SK-N-SH (cell line): ENCODE measurements around the gene SMAD7. TPM values are rescaled to one million over a fixed set of nuclear protein-coding genes. Genes with fewer than 3 reads are reported as not detected.

Experiments used
- CTCF ChIA-PET: fragments of 300-600, 350-600 bp; formaldehyde crosslinking; extraction: SDS; loops from one replicate; lab custom pipeline; 2021; lab: Yijun Ruan, JAX
- POLR2A ChIA-PET: fragments of 350-600 bp; sonication (Branson Sonifier 250); formaldehyde crosslinking; extraction: SDS; loops from one replicate; lab custom pipeline; 2020; ENCODE audit warnings: antibody characterized with exemption, inconsistent platforms; lab: Yijun Ruan, JAX
- DNase-seq: peaks from one replicate; pipeline ENCODE4 v3.0.0; 2012
- H2AFZ ChIP-seq: fragments of 200-600 bp; sonication (generic); 2 replicates; pipeline ENCODE4 v1.8.1; 2016; ENCODE audit warnings: antibody characterized with exemption, mild to moderate bottlenecking, low read depth
- H3F3A ChIP-seq: fragments of 200-600 bp; sonication (generic); replicated peaks from 2 replicates; pipeline ENCODE3; 2016; ENCODE audit warnings: antibody characterized with exemption, mild to moderate bottlenecking; ENCODE audit not compliant: insufficient read depth
- H3K27ac ChIP-seq, 2 experiments: fragments of 200-500 bp in 1 of 2; fragments of 200-600 bp in 1 of 2; sonication (Bioruptor generic) in 1 of 2; sonication (generic), shearing (Covaris generic) in 1 of 2; 2 replicates each; pipeline versions ENCODE4 v1.5.1 to v1.6.1; 2014 to 2016; ENCODE audit warnings: low read depth in 2 of 2, inconsistent platforms in 1 of 2, low read length in 1 of 2, mild to moderate bottlenecking in 1 of 2, mixed read lengths in 1 of 2
- H3K27me3 ChIP-seq: fragments of 200-600 bp; sonication (generic), shearing (Covaris generic); 2 replicates; pipeline ENCODE4 v1.6.1; 2016; ENCODE audit warnings: mixed run types; ENCODE audit not compliant: insufficient read depth
- H3K36me3 ChIP-seq, 2 experiments: fragments of 200-500 bp in 1 of 2; fragments of 200-600 bp in 1 of 2; sonication (Bioruptor generic) in 1 of 2; sonication (generic) in 1 of 2; replicated peaks in 1 of 2; 2 replicates each; pipeline versions ENCODE3 to v1.5.1; 2014 to 2016; ENCODE audit warnings: low read length in 1 of 2, mild to moderate bottlenecking in 1 of 2; ENCODE audit not compliant: insufficient read depth in 2 of 2, control insufficient read depth in 1 of 2
- H3K4me1 ChIP-seq, 2 experiments: fragments of 200-500 bp in 1 of 2; fragments of 200-600 bp in 1 of 2; sonication (Bioruptor generic) in 1 of 2; sonication (generic), shearing (Covaris generic) in 1 of 2; 2 replicates each; pipeline versions ENCODE4 v1.5.1 to v1.6.1; 2014 to 2016; ENCODE audit warnings: low read depth in 1 of 2, low read length in 1 of 2, mixed run types in 1 of 2; ENCODE audit not compliant: insufficient read depth in 2 of 2, control insufficient read depth in 1 of 2
- H3K4me2 ChIP-seq: fragments of 200-600 bp; sonication (generic), shearing (Covaris generic); 2 replicates; pipeline ENCODE4 v1.6.1; 2017; ENCODE audit warnings: mixed run types
- H3K4me3 ChIP-seq, 2 experiments: fragments of 200-500 bp in 1 of 2; fragments of 200-600 bp in 1 of 2; sonication (Bioruptor generic) in 1 of 2; sonication (generic), shearing (Covaris generic) in 1 of 2; 2 replicates each; pipeline versions ENCODE4 v1.5.1 to v1.8.1; 2014 to 2016; ENCODE audit warnings: low read depth in 2 of 2, inconsistent platforms in 1 of 2, low read length in 1 of 2, mild to moderate bottlenecking in 1 of 2, mixed read lengths in 1 of 2, moderate library complexity in 1 of 2
- H3K79me2 ChIP-seq: fragments of 200-600 bp; sonication (generic); 2 replicates; pipeline ENCODE4 v1.8.1; 2017; ENCODE audit warnings: mild to moderate bottlenecking; ENCODE audit not compliant: insufficient read depth
- H3K9ac ChIP-seq: fragments of 200-600 bp; sonication (generic); 2 replicates; pipeline ENCODE4 v1.6.1; 2017; ENCODE audit warnings: mixed run types
- H3K9me2 ChIP-seq: fragments of 200-600 bp; sonication (generic); 2 replicates; pipeline ENCODE4 v1.6.1; 2017; ENCODE audit warnings: mixed run types
- H3K9me3 ChIP-seq: fragments of 200-600 bp; sonication (generic); 2 replicates; pipeline ENCODE4 v1.6.1; 2017; ENCODE audit warnings: mixed run types, mild to moderate bottlenecking, moderate library complexity
- H4K20me1 ChIP-seq: fragments of 200-600 bp; sonication (generic); 2 replicates; pipeline ENCODE4 v1.6.1; 2017; ENCODE audit warnings: mild to moderate bottlenecking, mixed run types; ENCODE audit not compliant: insufficient read depth
- CHD2 ChIP-seq: fragments of 150-350 bp; IDR thresholded peaks from 2 replicates; pipeline ENCODE4 v1.6.1; 2018; ENCODE audit warnings: low read length; ENCODE audit not compliant: partially characterized antibody
- CTCF ChIP-seq: fragments of 200-600 bp; sonication (generic); IDR thresholded peaks from 2 replicates; pipeline ENCODE4 v1.6.1; 2017; ENCODE audit warnings: antibody characterized with exemption, mild to moderate bottlenecking, moderate library complexity
- ELF1 ChIP-seq: IDR thresholded peaks from 2 replicates; pipeline ENCODE4 v1.4.0; 2012
- EP300 ChIP-seq, 2 experiments: IDR thresholded peaks; 2 replicates each; pipeline versions ENCODE4 v1.4.0 to v1.6.1; 2012; ENCODE audit warnings: borderline replicate concordance in 1 of 2, low read depth in 1 of 2, low read length in 1 of 2
- EZH2phosphoT487 ChIP-seq: fragments of 200-600 bp; sonication (generic); IDR thresholded peaks from 2 replicates; pipeline ENCODE4 v1.6.1; 2017; ENCODE audit warnings: low read depth, mixed run types, mild to moderate bottlenecking, antibody characterized with exemption, moderate library complexity, borderline replicate concordance
- FOSL2 ChIP-seq: IDR thresholded peaks from 2 replicates; pipeline ENCODE4 v1.4.0; 2012; ENCODE audit warnings: low read depth, mild to moderate bottlenecking, moderate library complexity, borderline replicate concordance
- FOXJ3 ChIP-seq: sonication (generic); formaldehyde crosslinking; IDR thresholded peaks from 2 replicates; pipeline ENCODE4 v1.5.1; 2020; ENCODE audit warnings: mild to moderate bottlenecking, missing genetic modification reagents
- FOXM1 ChIP-seq: IDR thresholded peaks from 2 replicates; pipeline ENCODE4 v1.4.0; 2012; ENCODE audit warnings: low read depth, mild to moderate bottlenecking
- GATA2 ChIP-seq: sonication (generic); formaldehyde crosslinking; IDR thresholded peaks from 2 replicates; pipeline ENCODE4 v1.5.0; 2020; ENCODE audit warnings: mild to moderate bottlenecking, missing genetic modification reagents
- MAX ChIP-seq: IDR thresholded peaks from 2 replicates; pipeline ENCODE4 v1.4.0; 2012; ENCODE audit warnings: low read depth
- MEF2A ChIP-seq: IDR thresholded peaks from 2 replicates; pipeline ENCODE4 v1.4.0; 2012; ENCODE audit warnings: low read depth, borderline replicate concordance
- MXI1 ChIP-seq: IDR thresholded peaks from 2 replicates; pipeline ENCODE4 v1.6.1; 2012; ENCODE audit warnings: mild to moderate bottlenecking, low read depth, low read length, improper control_type of control experiment
- NRF1 ChIP-seq: IDR thresholded peaks from 2 replicates; pipeline ENCODE4 v1.6.1; 2012; ENCODE audit warnings: low read depth, mild to moderate bottlenecking, low read length
- PBX3 ChIP-seq: IDR thresholded peaks from 2 replicates; pipeline ENCODE4; 2012
- RFX5 ChIP-seq: IDR thresholded peaks from 2 replicates; pipeline ENCODE4 v1.6.1; 2012; ENCODE audit warnings: mild to moderate bottlenecking, improper control_type of control experiment, low read length
- RXRA ChIP-seq: IDR thresholded peaks from 2 replicates; pipeline ENCODE4 v1.4.0; 2012; ENCODE audit warnings: low read depth, mild to moderate bottlenecking, borderline replicate concordance
- SIN3A ChIP-seq: IDR thresholded peaks from 2 replicates; pipeline ENCODE4 v1.6.1; 2012; ENCODE audit warnings: low read depth, mild to moderate bottlenecking, low read length, moderate library complexity, borderline replicate concordance
- TAF1 ChIP-seq: IDR thresholded peaks from 2 replicates; pipeline ENCODE4 v1.6.1; 2012; ENCODE audit warnings: low read depth, mild to moderate bottlenecking, low read length, moderate library complexity, borderline replicate concordance
- TCF12 ChIP-seq: IDR thresholded peaks from 2 replicates; pipeline ENCODE4 v1.4.0; 2012
- TEAD4 ChIP-seq: IDR thresholded peaks from 2 replicates; pipeline ENCODE4 v1.4.0; 2012; ENCODE audit warnings: mild to moderate bottlenecking, borderline replicate concordance; ENCODE audit not compliant: insufficient read depth
- USF1 ChIP-seq: IDR thresholded peaks from 2 replicates; pipeline ENCODE4 v1.4.0; 2012; ENCODE audit warnings: low read depth, borderline replicate concordance
- USF2 ChIP-seq: fragments of 150-350 bp; IDR thresholded peaks from 2 replicates; pipeline ENCODE4 v1.6.1; 2017; ENCODE audit warnings: antibody characterized with exemption, low read length, low read depth, borderline replicate concordance
- WGBS: methylation state at CpG from one replicate; pipeline ENCODE4 v1.1.6; 2017; ENCODE audit warnings: low lambda C conversion rate; 5-methylcytosine and 5-hydroxymethylcytosine counted together
- polyA plus RNA-seq, 3 experiments: library from polyadenylated mRNA; depleted of rRNA; stranded (reverse); fragments of >200 nt; gene quantifications; 2 replicates each; pipeline ENCODE4 v1.2.3, GENCODE V29; 2012

SMAD7 gene
- polyA plus RNA-seq, 1 of the 3 experiments (the other 2 are of a cell fraction) = 20.0 TPM

GRCh38 chr18:48910972-48911545 lies 39.7 kb downstream of the SMAD7 start:
- Histone ChIP-seq H3K27me3 (no peaks in the 10 kb centered on the region), H3K9me2 (no peaks in the 10 kb centered on the region)
- TF ChIP-seq EP300 (IDR thresholded peaks at IDR 0.05; ENCODE audit: borderline replicate concordance in 1 of 2, low read depth in 1 of 2, low read length in 1 of 2) (no peak), EZH2phosphoT487 (no peak), MEF2A (no peak), ELF1 (no peak), RXRA (no peak), USF2 (no peak), GATA2 (CRISPR knock-in tag) (no peak), TEAD4 (no peak), FOXJ3 (CRISPR knock-in tag) (no peak), FOSL2 (no peak), MAX (no peak), PBX3 (no peak)
- TF ChIP-seq, all 33 proteins: peak for 0
- Histone ChIP-seq H2AFZ (no peak overlapping the region), H3K79me2 (no peaks in the 10 kb centered on the region), H3K27ac (no peak overlapping the region), H4K20me1 (no peaks in the 10 kb centered on the region), H3K4me3 (no peak overlapping the region), H3K36me3 (no peaks in the 10 kb centered on the region), H3K4me1 (peaks cover 0 to 11% of the 10 kb centered on the region in 2 experiments; a peak in 1 of 4 replicates), H3K9me3 (no peaks in the 10 kb centered on the region), H3F3A (peaks cover 10% of the 10 kb centered on the region), H3K9ac (no peak overlapping the region), H3K4me2 (no peak overlapping the region)
- no peak for DNase-seq
- ChIA-PET CTCF (interaction anchor here (1.0 to 1.1 kb wide), 2 partner anchors 26 to 134 kb away, joined by 3 to 4 read pairs; no protein-coding TSS in a partner anchor), POLR2A (no interaction called here)
- WGBS = 85% methylated on average over 14 of the region's 17 CpGs

- CTCF ChIA-PET = no interaction called here
- Histone ChIP-seq H3K4me3 (no peak overlapping the region), H3F3A (peaks cover 3% of the 10 kb centered on the region), H3K4me1 (no peaks in the 10 kb centered on the region; a peak in 1 of 4 replicates), H3K9me2 (no peaks in the 10 kb centered on the region), H3K36me3 (peaks cover 0 to 1% of the 10 kb centered on the region in 2 experiments), H3K4me2 (no peak overlapping the region), H4K20me1 (no peaks in the 10 kb centered on the region), H3K9ac (no peak overlapping the region), H2AFZ (no peak overlapping the region), H3K27ac (no peak overlapping the region), H3K79me2 (no peaks in the 10 kb centered on the region; the same call in 1 of the 2 replicates), H3K27me3 (no peaks in the 10 kb centered on the region), H3K9me3 (peaks cover 2% of the 10 kb centered on the region; the same call in 1 of the 2 replicates)
- POLR2A ChIA-PET = no interaction called here
- no peak for DNase-seq
- WGBS = 90% methylated on average over 6 of the region's 6 CpGs
- TF ChIP-seq TEAD4 = no peak
- no peak for TF ChIP-seq CTCF
- no peak for TF ChIP-seq USF1
- no peak for TF ChIP-seq FOXM1
- TF ChIP-seq MXI1 = no peak
- TF ChIP-seq RFX5 = no peak
- no peak for TF ChIP-seq CHD2
- TF ChIP-seq TAF1 = no peak
- no peak for TF ChIP-seq SIN3A
- no peak for TF ChIP-seq RXRA
- TF ChIP-seq NRF1 = no peak
- no peak for TF ChIP-seq TCF12
- no peak for TF ChIP-seq GATA2 (CRISPR knock-in tag)
- TF ChIP-seq EP300 (IDR thresholded peaks at IDR 0.05; ENCODE audit: borderline replicate concordance in 1 of 2, low read depth in 1 of 2, low read length in 1 of 2) = no peak
- no peak for TF ChIP-seq FOSL2
Measured at GRCh38 chr18:48909721-48910120, 41.0 kb downstream of the SMAD7 start.
